Iris pigment epithelial cell (primary cell): Measurements from ENCODE around the gene COL13A1.
A peak's percentile ranks its signal among the peaks of the same experiment; 100 is the strongest.

ENCODE experiments used
- DNase-seq: peaks from one replicate; pipeline ENCODE4 v3.0.0-alpha.2; 2011; ENCODE audit warnings: low read depth

COL13A1 gene

GRCh38 chr10:69801434-69802315, at the start of gene COL13A1:
Gene COL13A1, plus strand, starts transcription at chr10:69801906. Its CDS starts 518 bp downstream, at chr10:69802424.
- DNase-seq, result peak; percentile 69

- DNase-seq, result no peak
Observed at GRCh38 chr10:69752479-69752878, 49.2 kb upstream of the COL13A1 start.

- DNase-seq, result no peak
Observed at GRCh38 chr10:69756279-69756678, 45.4 kb upstream of the COL13A1 start.

GRCh38 chr10:69757206-69757552, 44.5 kb upstream of the COL13A1 start:
- no peak for DNase-seq

GRCh38 chr10:69757553-69758309, 44.0 kb upstream of the COL13A1 start:
- DNase-seq, result peak; percentile 50

GRCh38 chr10:69758310-69758728, 43.4 kb upstream of the COL13A1 start:
- no peak for DNase-seq

- peak; percentile 45 for DNase-seq
Observed at GRCh38 chr10:69759641-69760040, 42.1 kb upstream of the COL13A1 start.

- no peak for DNase-seq
Observed at GRCh38 chr10:69760072-69760471, 41.6 kb upstream of the COL13A1 start.

GRCh38 chr10:69761320-69761719, 40.4 kb upstream of the COL13A1 start:
- DNase-seq, result no peak

- no peak for DNase-seq
Observed at GRCh38 chr10:69766161-69766910, 35.4 kb upstream of the COL13A1 start.

- DNase-seq, result no peak
Observed at GRCh38 chr10:69767793-69768192, 33.9 kb upstream of the COL13A1 start.

- no peak for DNase-seq
Observed at GRCh38 chr10:69768386-69768785, 33.3 kb upstream of the COL13A1 start.

GRCh38 chr10:69769395-69769992, 32.2 kb upstream of the COL13A1 start:
- DNase-seq, result peak; percentile 81

- DNase-seq, result no peak
Observed at GRCh38 chr10:69772933-69773704, 28.6 kb upstream of the COL13A1 start.

GRCh38 chr10:69774596-69774995, 27.1 kb upstream of the COL13A1 start:
- no peak for DNase-seq

GRCh38 chr10:69780077-69780476, 21.6 kb upstream of the COL13A1 start:
- DNase-seq, result no peak

- no peak for DNase-seq
Observed at GRCh38 chr10:69781576-69781975, 20.1 kb upstream of the COL13A1 start.

GRCh38 chr10:69783515-69783914, 18.2 kb upstream of the COL13A1 start:
- no peak for DNase-seq

GRCh38 chr10:69786791-69787190, 14.9 kb upstream of the COL13A1 start:
- peak; percentile 61 for DNase-seq

- DNase-seq, result no peak
Observed at GRCh38 chr10:69787681-69788080, 14.0 kb upstream of the COL13A1 start.

GRCh38 chr10:69789164-69789576, 12.5 kb upstream of the COL13A1 start:
- DNase-seq, result no peak
